ENCODE results near the gene EEF2KMT. TPM values are rescaled to one million over a fixed set of nuclear protein-coding genes. Genes with fewer than 3 reads are reported as not detected.
"Not testable (repeated sequence)": the region's sequence is repeated elsewhere in the genome, so short reads cannot be mapped to it uniquely, and the experiment has no call there.

Gene EEF2KMT
- polyA plus RNA-seq, 4 donors, result 10.7 to 16.2 (median 13.5) TPM

GRCh38 chr16:5096437-5097060 is 1.0 kb downstream of the EEF2KMT start:
- not testable (repeated sequence) for DNase-seq (ENCODE audit: low read depth in 4 of 4, low spot score in 3 of 4)

GRCh38 chr16:5095145-5095830 is 2.3 kb downstream of the EEF2KMT start:
- not testable (repeated sequence) for DNase-seq (ENCODE audit: low read depth in 4 of 4, low spot score in 3 of 4)

GRCh38 chr16:5093746-5094145 is 3.8 kb downstream of the EEF2KMT start:
- DNase-seq (ENCODE audit: low read depth in 4 of 4, low spot score in 3 of 4), result not testable (repeated sequence)

GRCh38 chr16:5093081-5093480 is 4.5 kb downstream of the EEF2KMT start:
- not testable (repeated sequence) for DNase-seq (ENCODE audit: low read depth in 4 of 4, low spot score in 3 of 4)

- DNase-seq (ENCODE audit: low read depth in 4 of 4, low spot score in 3 of 4), result not testable (repeated sequence)
Observed at GRCh38 chr16:5090592-5090991, 7.0 kb downstream of the EEF2KMT start.

- DNase-seq (ENCODE audit: low read depth in 4 of 4, low spot score in 3 of 4), result not testable (repeated sequence)
Observed at GRCh38 chr16:5089911-5090555, 7.6 kb downstream of the EEF2KMT start.

- DNase-seq (ENCODE audit: low read depth in 4 of 4, low spot score in 3 of 4), result not testable (repeated sequence)
Observed at GRCh38 chr16:5088936-5089335, 8.7 kb downstream of the EEF2KMT start.

- not testable (repeated sequence) for DNase-seq (ENCODE audit: low read depth in 4 of 4, low spot score in 3 of 4)
Observed at GRCh38 chr16:5088086-5088790, 9.4 kb downstream of the EEF2KMT start.

- not testable (repeated sequence) for DNase-seq (ENCODE audit: low read depth in 4 of 4, low spot score in 3 of 4)
Observed at GRCh38 chr16:5085716-5086115, 11.9 kb downstream of the EEF2KMT start.

GRCh38 chr16:5084802-5085201 is 12.8 kb downstream of the EEF2KMT start:
- not testable (repeated sequence) for DNase-seq (ENCODE audit: low read depth in 4 of 4, low spot score in 3 of 4)

GRCh38 chr16:5084099-5084731 is 13.4 kb downstream of the EEF2KMT start:
- DNase-seq (ENCODE audit: low read depth in 4 of 4, low spot score in 3 of 4), result not testable (repeated sequence)

- not testable (repeated sequence) for DNase-seq (ENCODE audit: low read depth in 4 of 4, low spot score in 3 of 4)
Observed at GRCh38 chr16:5083646-5084045, 13.9 kb downstream of the EEF2KMT start.

- not testable (repeated sequence) for DNase-seq (ENCODE audit: low read depth in 4 of 4, low spot score in 3 of 4)
Observed at GRCh38 chr16:5080996-5081395, 16.6 kb downstream of the EEF2KMT start.

GRCh38 chr16:5080461-5080860 is 17.1 kb downstream of the EEF2KMT start:
- DNase-seq (ENCODE audit: low read depth in 4 of 4, low spot score in 3 of 4), result not testable (repeated sequence)

- DNase-seq (ENCODE audit: low read depth in 4 of 4, low spot score in 3 of 4), result no peak
Observed at GRCh38 chr16:5078626-5079025, 19.0 kb downstream of the EEF2KMT start.

- no peak for DNase-seq (ENCODE audit: low read depth in 4 of 4, low spot score in 3 of 4)
Observed at GRCh38 chr16:5077304-5077703, 20.3 kb downstream of the EEF2KMT start.

GRCh38 chr16:5075637-5076036 is 22.0 kb downstream of the EEF2KMT start:
- DNase-seq (ENCODE audit: low read depth in 4 of 4, low spot score in 3 of 4), result no peak

GRCh38 chr16:5073771-5074170 is 23.8 kb downstream of the EEF2KMT start:
- not testable (repeated sequence) for DNase-seq (ENCODE audit: low read depth in 4 of 4, low spot score in 3 of 4)

- no peak for DNase-seq (ENCODE audit: low read depth in 4 of 4, low spot score in 3 of 4)
Observed at GRCh38 chr16:5073279-5073629, 24.3 kb downstream of the EEF2KMT start.
